Amniotic stem cell (primary cell): Measurements from ENCODE around the gene HDAC8.
"Not testable (repeated sequence)": the region's sequence is repeated elsewhere in the genome, so short reads cannot be mapped to it uniquely, and the experiment has no call there.

ENCODE experiments used
- DNase-seq: peaks from one replicate; lab custom pipeline; 2025; lab: John Stamatoyannopoulos, UW

Gene HDAC8

GRCh38 chrX:72376124-72376523 lies 196.5 kb downstream of the HDAC8 start:
- no peak for DNase-seq

GRCh38 chrX:72373136-72373535 lies 199.5 kb downstream of the HDAC8 start:
- DNase-seq: no peak

- DNase-seq: no peak
Observed at GRCh38 chrX:72372735-72373134, 199.9 kb downstream of the HDAC8 start.

GRCh38 chrX:72371405-72371804 lies 201.2 kb downstream of the HDAC8 start:
- no peak for DNase-seq

GRCh38 chrX:72368796-72369195 lies 203.8 kb downstream of the HDAC8 start:
- DNase-seq: no peak

GRCh38 chrX:72367516-72367915 lies 205.1 kb downstream of the HDAC8 start:
- DNase-seq: no peak

- DNase-seq: no peak
Observed at GRCh38 chrX:72366701-72367454, 205.8 kb downstream of the HDAC8 start.

GRCh38 chrX:72366178-72366577 lies 206.5 kb downstream of the HDAC8 start:
- DNase-seq: no peak

- DNase-seq: no peak
Observed at GRCh38 chrX:72365126-72365525, 207.5 kb downstream of the HDAC8 start.

- DNase-seq: no peak
Observed at GRCh38 chrX:72360326-72360725, 212.3 kb downstream of the HDAC8 start.

GRCh38 chrX:72358313-72358712 lies 214.3 kb downstream of the HDAC8 start:
- DNase-seq: peak; percentile 1

- DNase-seq: no peak
Observed at GRCh38 chrX:72352786-72353185, 219.9 kb downstream of the HDAC8 start.

- DNase-seq: no peak
Observed at GRCh38 chrX:72351606-72352334, 220.9 kb downstream of the HDAC8 start.

- DNase-seq: no peak
Observed at GRCh38 chrX:72349190-72349589, 223.5 kb downstream of the HDAC8 start.

- DNase-seq: no peak
Observed at GRCh38 chrX:72348247-72348979, 224.2 kb downstream of the HDAC8 start.

- DNase-seq: no peak
Observed at GRCh38 chrX:72347366-72347765, 225.3 kb downstream of the HDAC8 start.

GRCh38 chrX:72346302-72346949 lies 226.2 kb downstream of the HDAC8 start:
- DNase-seq: no peak

- DNase-seq: no peak
Observed at GRCh38 chrX:72340626-72341025, 232.0 kb downstream of the HDAC8 start.

GRCh38 chrX:72340041-72340440 lies 232.6 kb downstream of the HDAC8 start:
- no peak for DNase-seq

GRCh38 chrX:72330131-72330530 lies 242.5 kb downstream of the HDAC8 start:
- DNase-seq: no peak

GRCh38 chrX:72326605-72327300 lies 245.9 kb downstream of the HDAC8 start:
- no peak for DNase-seq

GRCh38 chrX:72319651-72320050 lies 253.0 kb downstream of the HDAC8 start:
- not testable (repeated sequence) for DNase-seq
